ENCODE measurements around the gene ZNF324B. TPM values are rescaled to one million over a fixed set of nuclear protein-coding genes. Genes with fewer than 3 reads are reported as not detected.
"Not testable (repeated sequence)": the region's sequence is repeated elsewhere in the genome, so short reads cannot be mapped to it uniquely, and the experiment has no call there.

The ZNF324B gene
- total RNA-seq, 1 donor from 2014 or later = 5.2 TPM

- H3K27me3 Mint-ChIP-seq (ENCODE audit: unreplicated experiment) = peaks cover 2% of the 10 kb centered on the region
- no peak overlapping the region for H3K27ac Mint-ChIP-seq (ENCODE audit: unreplicated experiment)
- no peak for DNase-seq (ENCODE audit: low spot score)
- no peaks in the 10 kb centered on the region for H3K4me1 Mint-ChIP-seq (ENCODE audit: unreplicated experiment)
- no peak overlapping the region for H3K4me3 Mint-ChIP-seq (ENCODE audit: unreplicated experiment)
- H3K9me3 Mint-ChIP-seq (ENCODE audit: unreplicated experiment) = peaks cover 11% of the 10 kb centered on the region
- H3K36me3 Mint-ChIP-seq (ENCODE audit: low read depth, unreplicated experiment) = peaks cover 24% of the 10 kb centered on the region
- TF ChIP-seq, protein P1, sequence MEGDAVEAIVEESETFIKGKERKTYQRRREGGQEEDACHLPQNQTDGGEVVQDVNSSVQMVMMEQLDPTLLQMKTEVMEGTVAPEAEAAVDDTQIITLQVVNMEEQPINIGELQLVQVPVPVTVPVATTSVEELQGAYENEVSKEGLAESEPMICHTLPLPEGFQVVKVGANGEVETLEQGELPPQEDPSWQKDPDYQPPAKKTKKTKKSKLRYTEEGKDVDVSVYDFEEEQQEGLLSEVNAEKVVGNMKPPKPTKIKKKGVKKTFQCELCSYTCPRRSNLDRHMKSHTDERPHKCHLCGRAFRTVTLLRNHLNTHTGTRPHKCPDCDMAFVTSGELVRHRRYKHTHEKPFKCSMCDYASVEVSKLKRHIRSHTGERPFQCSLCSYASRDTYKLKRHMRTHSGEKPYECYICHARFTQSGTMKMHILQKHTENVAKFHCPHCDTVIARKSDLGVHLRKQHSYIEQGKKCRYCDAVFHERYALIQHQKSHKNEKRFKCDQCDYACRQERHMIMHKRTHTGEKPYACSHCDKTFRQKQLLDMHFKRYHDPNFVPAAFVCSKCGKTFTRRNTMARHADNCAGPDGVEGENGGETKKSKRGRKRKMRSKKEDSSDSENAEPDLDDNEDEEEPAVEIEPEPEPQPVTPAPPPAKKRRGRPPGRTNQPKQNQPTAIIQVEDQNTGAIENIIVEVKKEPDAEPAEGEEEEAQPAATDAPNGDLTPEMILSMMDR (IDR thresholded peaks at IDR 0.05; ENCODE audit: unreplicated experiment) = no peak
These were observed 22.8 kb upstream of the ZNF324B start for GRCh38 chr19:58428617-58429016.

- Mint-ChIP-seq H3K4me3 (ENCODE audit: unreplicated experiment) (no peak overlapping the region), H3K27ac (ENCODE audit: unreplicated experiment) (no peak overlapping the region), H3K9me3 (ENCODE audit: unreplicated experiment) (peaks cover 17% of the 10 kb centered on the region), H3K27me3 (ENCODE audit: unreplicated experiment) (peaks cover 2% of the 10 kb centered on the region), H3K4me1 (ENCODE audit: unreplicated experiment) (no peaks in the 10 kb centered on the region), H3K36me3 (ENCODE audit: low read depth, unreplicated experiment) (peaks cover 36% of the 10 kb centered on the region)
- no peak for DNase-seq (ENCODE audit: low spot score)
- TF ChIP-seq, protein P1 (IDR thresholded peaks at IDR 0.05; ENCODE audit: unreplicated experiment) = no peak
These were observed 21.7 kb upstream of the ZNF324B start for GRCh38 chr19:58429745-58430144.

DNA sequence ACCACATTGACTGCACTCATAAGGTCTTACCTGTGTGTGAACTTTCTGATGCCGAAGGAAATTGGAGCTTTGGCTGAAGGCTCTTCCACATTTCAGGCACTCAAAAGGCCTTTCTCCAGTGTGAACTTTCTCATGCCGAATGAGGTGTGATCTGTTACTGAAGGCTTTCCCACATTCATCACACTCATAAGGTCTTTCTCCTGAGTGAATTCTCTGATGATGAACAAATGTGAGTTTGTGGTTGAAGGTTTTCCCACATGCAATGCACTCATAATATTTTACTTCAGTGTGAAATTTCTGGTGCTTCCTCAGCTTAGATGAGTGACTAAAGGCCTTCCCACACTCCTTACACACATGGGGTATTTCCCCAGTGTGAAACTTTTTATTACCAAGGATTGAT is 17.2 kb upstream of the ZNF324B start:
- Mint-ChIP-seq H3K27ac (ENCODE audit: unreplicated experiment) (no peak overlapping the region), H3K36me3 (ENCODE audit: low read depth, unreplicated experiment) (peaks cover 49% of the 10 kb centered on the region), H3K9me3 (ENCODE audit: unreplicated experiment) (peaks cover 31% of the 10 kb centered on the region), H3K27me3 (ENCODE audit: unreplicated experiment) (peaks cover 5% of the 10 kb centered on the region), H3K4me3 (ENCODE audit: unreplicated experiment) (no peak overlapping the region), H3K4me1 (ENCODE audit: unreplicated experiment) (no peaks in the 10 kb centered on the region)
- TF ChIP-seq, protein P1 (IDR thresholded peaks at IDR 0.05; ENCODE audit: unreplicated experiment) = no peak
- DNase-seq (ENCODE audit: low spot score) = no peak

- peaks cover 32% of the 10 kb centered on the region for H3K36me3 Mint-ChIP-seq (ENCODE audit: low read depth, unreplicated experiment)
- peak within 1 kb of the TSS; percentile 76 for H3K4me3 Mint-ChIP-seq (ENCODE audit: unreplicated experiment)
- peaks cover 15% of the 10 kb centered on the region for H3K9me3 Mint-ChIP-seq (ENCODE audit: unreplicated experiment)
- peak; percentile 42 for DNase-seq (ENCODE audit: low spot score)
- TF ChIP-seq, protein P1 (IDR thresholded peaks at IDR 0.05; ENCODE audit: unreplicated experiment) = no peak
- H3K27ac Mint-ChIP-seq (ENCODE audit: unreplicated experiment) = no peak within 1 kb of the TSS
- peaks cover 14% of the 10 kb centered on the region for H3K27me3 Mint-ChIP-seq (ENCODE audit: unreplicated experiment)
- no peaks in the 10 kb centered on the region for H3K4me1 Mint-ChIP-seq (ENCODE audit: unreplicated experiment)
These were observed 11.6 kb upstream of the ZNF324B start, which contains the start of gene ZNF132 for GRCh38 chr19:58439576-58440554. Gene ZNF132, minus strand, starts transcription at chr19:58440153. Its CDS starts 332 bp downstream, at chr19:58439821.

- Mint-ChIP-seq H3K27me3 (ENCODE audit: unreplicated experiment) (peaks cover 14% of the 10 kb centered on the region), H3K4me3 (ENCODE audit: unreplicated experiment) (peak overlapping the region; percentile 76), H3K4me1 (ENCODE audit: unreplicated experiment) (no peaks in the 10 kb centered on the region), H3K36me3 (ENCODE audit: low read depth, unreplicated experiment) (peaks cover 32% of the 10 kb centered on the region), H3K27ac (ENCODE audit: unreplicated experiment) (no peak overlapping the region), H3K9me3 (ENCODE audit: unreplicated experiment) (peaks cover 15% of the 10 kb centered on the region)
- TF ChIP-seq, protein P1 (IDR thresholded peaks at IDR 0.05; ENCODE audit: unreplicated experiment) = no peak
- DNase-seq (ENCODE audit: low spot score) = no peak
These were observed 10.9 kb upstream of the ZNF324B start for GRCh38 chr19:58440556-58440955.

DNA sequence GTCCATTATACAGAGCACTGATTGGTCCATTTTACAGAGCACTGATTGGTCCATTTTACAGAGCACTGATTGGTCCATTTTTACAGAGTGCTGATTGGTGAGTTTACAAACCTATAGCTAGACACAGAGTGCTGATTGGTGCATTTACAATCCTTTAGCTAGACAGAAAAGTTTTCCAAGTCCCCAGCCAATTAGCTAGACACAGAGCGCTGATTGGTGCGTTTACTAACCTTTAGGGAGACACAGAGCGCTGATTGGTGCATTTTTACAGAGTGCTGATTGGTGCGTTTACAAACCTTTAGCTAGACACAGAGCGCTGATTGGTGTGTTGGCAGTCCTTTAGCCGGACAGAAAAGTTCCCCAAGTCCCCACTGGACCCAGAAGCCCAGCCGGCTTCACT is 8.4 kb upstream of the ZNF324B start:
- Mint-ChIP-seq H3K36me3 (ENCODE audit: low read depth, unreplicated experiment) (peaks cover 23% of the 10 kb centered on the region), H3K9me3 (ENCODE audit: unreplicated experiment) (peaks cover 11% of the 10 kb centered on the region), H3K27me3 (ENCODE audit: unreplicated experiment) (peaks cover 17% of the 10 kb centered on the region)
- DNase-seq (ENCODE audit: low spot score); H3K4me1 Mint-ChIP-seq (ENCODE audit: unreplicated experiment); H3K4me3 Mint-ChIP-seq (ENCODE audit: unreplicated experiment); H3K27ac Mint-ChIP-seq (ENCODE audit: unreplicated experiment): not testable (repeated sequence)

DNA sequence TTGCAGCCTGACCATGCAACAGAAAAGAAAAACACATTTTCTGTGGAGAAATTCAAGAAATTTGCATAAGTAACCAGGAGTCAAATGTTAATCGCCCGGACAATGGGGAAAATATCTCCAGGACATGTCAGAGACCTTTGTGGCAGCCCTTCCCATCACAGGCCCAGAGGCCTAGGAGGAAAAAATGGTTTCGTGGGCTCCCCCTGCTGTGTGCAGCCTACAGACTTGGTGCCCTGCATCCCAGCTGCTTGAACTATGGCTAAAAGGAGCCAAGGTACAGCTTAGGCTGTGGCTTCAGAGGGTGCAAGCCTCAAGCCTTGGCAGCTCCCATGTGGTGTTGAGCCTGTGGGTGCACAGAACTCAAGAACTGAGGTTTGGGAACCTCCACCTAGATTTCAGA is 2.6 kb upstream of the ZNF324B start:
- DNase-seq (ENCODE audit: low spot score); H3K27ac Mint-ChIP-seq (ENCODE audit: unreplicated experiment); H3K27me3 Mint-ChIP-seq (ENCODE audit: unreplicated experiment); H3K4me1 Mint-ChIP-seq (ENCODE audit: unreplicated experiment); H3K9me3 Mint-ChIP-seq (ENCODE audit: unreplicated experiment); H3K4me3 Mint-ChIP-seq (ENCODE audit: unreplicated experiment): not testable (repeated sequence)
- H3K36me3 Mint-ChIP-seq (ENCODE audit: low read depth, unreplicated experiment) = peaks cover 15% of the 10 kb centered on the region

Measured in endothelial cell (in vitro differentiated cells).